ENCODE measurements around the gene ZNF544.

The ZNF544 gene

DNA sequence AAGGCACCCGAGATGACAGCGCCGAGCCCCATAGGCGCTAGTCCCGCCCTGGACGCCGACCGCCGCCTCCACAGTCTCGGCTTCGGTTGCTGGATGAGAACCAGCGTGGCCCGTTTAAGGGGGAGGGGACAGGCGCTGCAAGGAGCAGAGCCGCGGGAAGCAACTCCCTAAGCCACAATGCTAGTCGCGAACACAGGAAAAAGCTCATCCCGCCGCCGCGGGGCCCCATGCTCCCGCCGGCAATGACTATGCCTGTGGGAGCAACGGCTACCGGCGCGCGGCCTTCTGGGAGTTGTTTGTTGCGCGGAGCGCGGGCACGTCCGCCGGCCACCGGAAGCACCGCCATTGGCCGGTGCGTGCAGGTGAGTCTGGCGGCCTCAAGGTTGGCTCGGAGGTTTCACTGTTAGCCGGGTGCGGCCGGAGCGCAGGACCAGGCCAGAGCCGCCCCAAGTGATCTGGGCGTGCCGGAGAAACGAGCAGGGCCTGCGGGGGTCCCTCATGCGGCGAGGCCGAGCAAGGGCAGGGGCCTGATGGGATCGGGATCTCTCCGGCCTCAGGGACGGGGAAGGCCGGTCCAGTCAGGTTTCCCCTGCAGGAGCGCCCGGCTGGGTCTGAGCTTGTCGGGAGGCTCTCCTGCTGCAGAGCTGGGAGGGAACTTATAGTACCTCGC lies at the start of gene ZNF544:
Gene ZNF544, plus strand, starts transcription at position 330 of the 670 bp plus-strand sequence. CDS start 15,110 bp downstream, outside the sequence.
- H3K4me1 ChIP-seq (ENCODE audit: control insufficient read depth in 2 of 2, insufficient read depth in 2 of 2, low read length in 2 of 2) = peaks cover 6% of the 10 kb centered on the region in 2 donors
- peak within 1 kb of the TSS; percentile 60 to 77 for H3K27ac ChIP-seq (ENCODE audit: low read depth in 2 of 2, low read length in 2 of 2)
- H3K36me3 ChIP-seq (ENCODE audit: control insufficient read depth in 2 of 2, insufficient read depth in 2 of 2, low read length in 2 of 2) = peaks cover 30 to 39% of the 10 kb centered on the region in 2 donors
- peaks cover 19 to 20% of the 10 kb centered on the region in 2 donors for H3K9me3 ChIP-seq (ENCODE audit: control insufficient read depth in 2 of 2, low read length in 2 of 2)
- no peaks in the 10 kb centered on the region for H3K27me3 ChIP-seq (ENCODE audit: control insufficient read depth in 2 of 2, insufficient read depth in 2 of 2, low read length in 2 of 2)
- H3K9ac ChIP-seq (ENCODE audit: low read depth in 1 of 2, low read length in 2 of 2) = peak within 1 kb of the TSS; percentile 70 to 79
- peak within 1 kb of the TSS; percentile 72 to 88 for H3K4me3 ChIP-seq (ENCODE audit: low read length in 2 of 2)

DNA sequence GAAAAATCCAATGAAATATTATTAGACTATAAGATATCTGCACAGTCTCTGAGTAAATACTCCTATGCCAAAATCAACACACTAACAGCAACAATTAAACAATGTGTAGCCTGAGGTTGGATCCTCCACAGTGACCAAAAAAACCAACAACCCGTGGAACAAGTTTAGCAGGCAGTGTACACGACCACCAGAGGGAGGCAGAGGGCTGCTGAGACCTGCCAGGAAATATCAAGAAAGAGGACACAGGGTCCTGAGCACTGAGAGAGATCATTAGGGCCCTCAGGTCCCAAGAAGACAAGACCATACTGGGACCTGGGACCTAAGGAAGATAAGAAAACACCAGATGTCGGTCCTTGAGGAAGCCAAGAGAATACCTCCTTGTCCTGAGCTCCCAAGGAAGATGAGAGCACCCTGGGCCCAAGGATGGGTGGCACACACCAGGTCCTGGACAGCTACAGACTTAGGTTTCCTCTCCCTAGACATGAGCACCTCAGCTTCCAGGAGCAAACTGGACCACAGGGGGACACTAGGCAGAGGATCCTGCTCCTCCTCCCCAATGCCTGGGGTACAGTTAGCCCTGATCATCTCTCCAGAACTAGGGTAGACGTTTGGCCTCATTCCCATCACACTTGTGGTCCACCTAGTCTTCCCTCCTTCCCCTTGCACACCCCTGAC lies 46.7 kb upstream of the ZNF544 start:
- Histone ChIP-seq H3K4me1 (ENCODE audit: control insufficient read depth in 2 of 2, insufficient read depth in 2 of 2, low read length in 2 of 2) (peaks cover 0 to 10% of the 10 kb centered on the region in 2 donors), H3K27ac (ENCODE audit: low read depth in 2 of 2, low read length in 2 of 2) (peak overlapping the region; percentile 77 to 100), H3K27me3 (ENCODE audit: control insufficient read depth in 2 of 2, insufficient read depth in 2 of 2, low read length in 2 of 2) (no peaks in the 10 kb centered on the region), H3K9ac (ENCODE audit: low read depth in 1 of 2, low read length in 2 of 2) (no peak overlapping the region), H3K4me3 (ENCODE audit: low read length in 2 of 2) (peak overlapping the region; percentile 68 to 94), H3K36me3 (ENCODE audit: control insufficient read depth in 2 of 2, insufficient read depth in 2 of 2, low read length in 2 of 2) (peaks cover 16 to 18% of the 10 kb centered on the region in 2 donors), H3K9me3 (ENCODE audit: control insufficient read depth in 2 of 2, low read length in 2 of 2) (peaks cover 43 to 56% of the 10 kb centered on the region in 2 donors)

DNA sequence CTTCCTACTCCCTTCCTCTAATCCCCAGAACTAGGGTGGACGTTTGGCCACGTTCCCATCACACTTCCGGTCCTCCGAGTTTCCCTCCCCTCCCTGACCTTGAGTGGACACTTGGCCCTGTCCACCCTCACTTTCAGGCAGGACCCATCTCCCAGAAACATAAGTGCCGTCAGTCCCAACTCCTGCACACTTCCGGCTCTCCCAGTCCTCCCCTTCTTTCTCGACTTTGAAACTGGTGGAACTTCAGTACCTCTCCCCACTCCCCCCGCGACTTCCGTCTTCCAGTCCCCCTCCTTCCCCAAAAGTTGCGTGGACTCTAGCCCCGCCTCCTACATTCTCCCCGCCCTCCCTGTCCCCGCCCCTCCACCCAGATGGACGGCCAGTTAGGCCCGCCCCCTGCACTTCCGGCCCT lies 46.1 kb upstream of the ZNF544 start:
- H3K4me1 ChIP-seq (ENCODE audit: control insufficient read depth in 2 of 2, insufficient read depth in 2 of 2, low read length in 2 of 2) = peaks cover 0 to 10% of the 10 kb centered on the region in 2 donors
- peak overlapping the region; percentile 94 for H3K4me3 ChIP-seq (ENCODE audit: low read length in 2 of 2)
- H3K9ac ChIP-seq (ENCODE audit: low read depth in 1 of 2, low read length in 2 of 2) = no peak overlapping the region
- no peaks in the 10 kb centered on the region for H3K27me3 ChIP-seq (ENCODE audit: control insufficient read depth in 2 of 2, insufficient read depth in 2 of 2, low read length in 2 of 2)
- peak overlapping the region; percentile 99 to 100 for H3K27ac ChIP-seq (ENCODE audit: low read depth in 2 of 2, low read length in 2 of 2)
- H3K9me3 ChIP-seq (ENCODE audit: control insufficient read depth in 2 of 2, low read length in 2 of 2) = peaks cover 42 to 55% of the 10 kb centered on the region in 2 donors
- H3K36me3 ChIP-seq (ENCODE audit: control insufficient read depth in 2 of 2, insufficient read depth in 2 of 2, low read length in 2 of 2) = peaks cover 21 to 24% of the 10 kb centered on the region in 2 donors

DNA sequence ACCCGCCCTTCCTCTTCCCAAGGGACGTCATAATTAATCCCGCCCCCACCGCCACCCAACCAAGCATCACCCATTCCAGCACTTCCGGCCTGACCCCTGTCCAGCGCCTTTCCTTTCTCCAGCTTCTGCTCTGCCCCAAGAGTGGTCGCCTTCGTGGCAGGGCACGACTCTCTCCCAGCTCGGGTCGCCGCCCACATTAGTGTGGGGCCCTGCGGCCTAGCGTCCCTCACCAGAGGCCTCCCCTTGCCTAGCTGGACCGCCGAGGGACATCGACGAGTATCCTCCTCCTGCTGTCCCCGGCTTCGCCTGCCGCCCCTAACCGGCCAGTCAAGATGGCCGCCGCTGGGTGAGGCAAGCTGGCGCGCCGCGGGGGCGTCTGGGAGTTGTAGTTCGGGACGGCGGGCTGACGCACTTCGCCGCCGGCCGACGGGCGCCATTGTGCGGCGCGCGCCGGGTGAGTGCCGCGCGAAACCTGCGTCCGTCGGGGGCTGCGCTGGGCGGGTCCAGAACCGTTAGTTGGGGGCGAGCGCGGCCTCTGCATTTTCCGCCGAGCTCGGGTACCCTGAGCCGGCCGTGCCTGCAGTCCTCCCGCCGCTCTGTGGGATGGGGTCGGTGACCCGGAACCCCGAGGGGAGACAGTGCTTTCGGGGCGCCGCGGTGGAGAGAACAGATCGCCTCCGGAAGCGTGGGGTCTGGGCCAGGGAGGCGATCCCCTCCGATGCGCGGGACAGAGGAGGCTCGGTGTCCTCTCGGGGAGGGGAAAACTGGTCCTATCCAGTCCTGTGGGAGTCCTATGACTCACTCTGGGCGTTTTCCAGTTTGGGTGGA lies 45.5 kb upstream of the ZNF544 start, which contains the start of gene ZNF274:
Gene ZNF274, plus strand, starts transcription at position 73 of the 828 bp plus-strand sequence. CDS start 905 bp downstream, outside the sequence.
- Histone ChIP-seq H3K9ac (ENCODE audit: low read depth in 1 of 2, low read length in 2 of 2) (peak within 1 kb of the TSS; percentile 94), H3K4me1 (ENCODE audit: control insufficient read depth in 2 of 2, insufficient read depth in 2 of 2, low read length in 2 of 2) (peaks cover 0 to 10% of the 10 kb centered on the region in 2 donors), H3K36me3 (ENCODE audit: control insufficient read depth in 2 of 2, insufficient read depth in 2 of 2, low read length in 2 of 2) (peaks cover 19 to 25% of the 10 kb centered on the region in 2 donors), H3K9me3 (ENCODE audit: control insufficient read depth in 2 of 2, low read length in 2 of 2) (peaks cover 36 to 53% of the 10 kb centered on the region in 2 donors), H3K27ac (ENCODE audit: low read depth in 2 of 2, low read length in 2 of 2) (peak within 1 kb of the TSS; percentile 99 to 100), H3K27me3 (ENCODE audit: control insufficient read depth in 2 of 2, insufficient read depth in 2 of 2, low read length in 2 of 2) (no peaks in the 10 kb centered on the region), H3K4me3 (ENCODE audit: low read length in 2 of 2) (peak within 1 kb of the TSS; percentile 94)

DNA sequence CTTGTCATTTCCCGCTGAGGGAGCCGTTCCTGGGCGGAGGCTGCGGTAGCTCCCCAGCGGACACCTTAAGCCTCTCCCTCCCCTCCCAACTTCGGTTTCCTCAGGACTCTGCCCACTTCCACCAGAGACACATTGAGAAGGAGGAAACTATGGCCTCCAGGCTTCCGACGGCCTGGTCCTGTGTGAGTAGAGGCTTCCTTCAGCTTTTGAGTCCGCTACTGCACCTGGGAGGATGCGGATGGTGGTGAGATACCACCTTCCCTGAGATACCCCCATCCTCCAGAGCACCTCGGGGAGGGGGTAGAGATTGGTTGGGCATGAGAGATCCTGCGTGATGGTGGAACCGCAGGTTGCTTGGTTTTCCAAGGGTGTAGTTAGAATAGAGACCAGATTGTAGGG lies 44.9 kb upstream of the ZNF544 start:
- Histone ChIP-seq H3K4me1 (ENCODE audit: control insufficient read depth in 2 of 2, insufficient read depth in 2 of 2, low read length in 2 of 2) (peaks cover 0 to 10% of the 10 kb centered on the region in 2 donors), H3K36me3 (ENCODE audit: control insufficient read depth in 2 of 2, insufficient read depth in 2 of 2, low read length in 2 of 2) (peaks cover 19 to 25% of the 10 kb centered on the region in 2 donors), H3K9ac (ENCODE audit: low read depth in 1 of 2, low read length in 2 of 2) (peak overlapping the region; percentile 77 to 94), H3K4me3 (ENCODE audit: low read length in 2 of 2) (peak overlapping the region; percentile 94), H3K27me3 (ENCODE audit: control insufficient read depth in 2 of 2, insufficient read depth in 2 of 2, low read length in 2 of 2) (no peaks in the 10 kb centered on the region), H3K27ac (ENCODE audit: low read depth in 2 of 2, low read length in 2 of 2) (peak overlapping the region; percentile 99 to 100), H3K9me3 (ENCODE audit: control insufficient read depth in 2 of 2, low read length in 2 of 2) (peaks cover 30 to 47% of the 10 kb centered on the region in 2 donors)

DNA sequence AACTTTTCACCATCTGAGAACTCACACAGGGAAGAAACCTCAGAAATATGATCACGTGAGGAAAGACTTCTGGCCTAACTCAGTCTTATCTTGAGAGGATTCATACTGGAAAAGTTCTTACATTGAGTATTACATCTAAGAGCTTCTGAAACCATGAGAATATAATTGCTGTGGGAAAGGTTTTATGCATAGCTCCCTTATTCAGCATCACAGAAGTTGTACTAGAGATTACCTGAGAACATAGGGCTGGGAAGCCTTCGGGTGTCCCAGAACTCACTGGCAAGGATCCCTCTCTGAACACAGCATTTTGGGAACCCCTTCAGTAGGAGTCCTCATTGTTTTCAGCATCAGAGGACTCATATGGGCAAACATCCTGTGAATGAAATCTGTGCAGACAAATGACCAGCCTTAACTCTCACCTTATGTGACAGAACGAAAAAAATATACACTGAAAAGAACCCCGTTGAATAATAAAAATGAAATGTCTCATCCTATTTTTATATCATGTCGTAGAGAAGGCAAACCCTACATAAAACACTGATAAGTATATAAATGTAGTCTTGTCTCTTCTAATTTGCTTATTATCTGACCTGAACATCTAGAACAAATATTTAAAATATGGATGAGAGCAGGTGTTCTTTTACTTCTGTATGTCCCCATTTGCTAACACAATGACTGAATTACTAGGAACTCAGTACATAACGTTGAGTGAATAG lies 31.7 kb upstream of the ZNF544 start:
- Histone ChIP-seq H3K4me1 (ENCODE audit: control insufficient read depth in 2 of 2, insufficient read depth in 2 of 2, low read length in 2 of 2) (no peaks in the 10 kb centered on the region), H3K9ac (ENCODE audit: low read depth in 1 of 2, low read length in 2 of 2) (no peak overlapping the region), H3K36me3 (ENCODE audit: control insufficient read depth in 2 of 2, insufficient read depth in 2 of 2, low read length in 2 of 2) (peaks cover 59 to 72% of the 10 kb centered on the region in 2 donors), H3K9me3 (ENCODE audit: control insufficient read depth in 2 of 2, low read length in 2 of 2) (peaks cover 77 to 79% of the 10 kb centered on the region in 2 donors), H3K4me3 (ENCODE audit: low read length in 2 of 2) (peak overlapping the region in 1 of 2 donors; percentile 37), H3K27ac (ENCODE audit: low read depth in 2 of 2, low read length in 2 of 2) (no peak overlapping the region), H3K27me3 (ENCODE audit: control insufficient read depth in 2 of 2, insufficient read depth in 2 of 2, low read length in 2 of 2) (no peaks in the 10 kb centered on the region)

DNA sequence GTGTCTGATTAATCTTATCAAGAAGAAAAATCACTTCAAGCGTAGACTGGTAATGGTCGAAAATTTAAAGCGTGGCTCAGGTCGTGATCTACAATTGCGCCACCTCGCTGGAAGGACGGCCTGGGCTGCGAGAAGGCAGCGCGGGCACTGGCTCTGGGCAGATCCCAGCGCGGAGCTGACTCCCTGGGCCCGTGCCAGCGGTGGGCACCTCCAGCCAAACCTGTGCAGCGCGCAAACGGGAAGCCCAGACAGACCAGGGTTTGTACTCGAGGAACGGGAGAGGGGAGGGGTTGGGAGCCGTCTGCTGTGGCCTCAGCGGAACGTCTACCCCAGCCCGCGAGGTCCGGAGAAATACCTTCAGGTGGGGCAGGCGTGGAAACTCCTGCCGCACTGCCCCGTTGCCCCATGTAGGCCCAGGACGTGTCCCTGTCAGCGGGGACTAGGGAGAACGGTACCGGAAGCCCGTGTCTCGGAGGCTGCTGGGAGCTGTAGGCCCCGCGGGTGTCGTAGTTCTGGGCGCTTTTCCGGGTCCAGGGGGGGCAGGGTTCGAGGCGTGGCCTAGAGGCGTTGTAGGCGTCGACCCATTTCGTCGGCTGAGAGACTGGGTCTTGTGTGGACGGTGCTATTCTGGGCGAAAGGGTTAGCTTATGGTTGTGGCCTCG lies 24.8 kb upstream of the ZNF544 start:
- H3K9me3 ChIP-seq (ENCODE audit: control insufficient read depth in 2 of 2, low read length in 2 of 2) = peaks cover 84 to 85% of the 10 kb centered on the region in 2 donors
- peak overlapping the region in 1 of 2 donors; percentile 7 for H3K4me3 ChIP-seq (ENCODE audit: low read length in 2 of 2)
- no peaks in the 10 kb centered on the region for H3K27me3 ChIP-seq (ENCODE audit: control insufficient read depth in 2 of 2, insufficient read depth in 2 of 2, low read length in 2 of 2)
- no peak overlapping the region for H3K27ac ChIP-seq (ENCODE audit: low read depth in 2 of 2, low read length in 2 of 2)
- H3K4me1 ChIP-seq (ENCODE audit: control insufficient read depth in 2 of 2, insufficient read depth in 2 of 2, low read length in 2 of 2) = no peaks in the 10 kb centered on the region
- no peak overlapping the region for H3K9ac ChIP-seq (ENCODE audit: low read depth in 1 of 2, low read length in 2 of 2)
- peaks cover 62 to 65% of the 10 kb centered on the region in 2 donors for H3K36me3 ChIP-seq (ENCODE audit: control insufficient read depth in 2 of 2, insufficient read depth in 2 of 2, low read length in 2 of 2)

DNA sequence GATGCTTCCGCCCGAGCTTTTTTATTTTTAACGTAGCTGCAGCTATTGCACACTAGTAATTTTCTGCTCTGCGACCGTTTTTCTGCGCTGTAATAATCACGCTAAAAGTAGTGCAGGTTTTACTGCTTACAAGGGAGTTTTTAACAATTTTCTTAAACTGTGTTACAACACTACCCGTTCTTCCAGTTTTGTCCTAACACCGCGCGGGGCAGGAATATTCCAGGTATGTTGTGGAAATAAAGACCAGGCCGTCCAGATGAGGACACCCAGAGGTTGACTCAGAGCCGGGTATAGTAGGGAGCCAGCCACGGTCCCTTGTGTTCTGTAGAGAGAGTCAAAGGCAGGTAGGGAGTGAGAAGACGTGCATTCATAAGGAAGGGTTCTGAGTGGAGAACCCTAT lies 24.1 kb upstream of the ZNF544 start:
- Histone ChIP-seq H3K27ac (ENCODE audit: low read depth in 2 of 2, low read length in 2 of 2) (no peak overlapping the region), H3K4me3 (ENCODE audit: low read length in 2 of 2) (peak overlapping the region in 1 of 2 donors; percentile 31), H3K9ac (ENCODE audit: low read depth in 1 of 2, low read length in 2 of 2) (no peak overlapping the region), H3K4me1 (ENCODE audit: control insufficient read depth in 2 of 2, insufficient read depth in 2 of 2, low read length in 2 of 2) (no peaks in the 10 kb centered on the region), H3K36me3 (ENCODE audit: control insufficient read depth in 2 of 2, insufficient read depth in 2 of 2, low read length in 2 of 2) (peaks cover 65 to 71% of the 10 kb centered on the region in 2 donors), H3K27me3 (ENCODE audit: control insufficient read depth in 2 of 2, insufficient read depth in 2 of 2, low read length in 2 of 2) (no peaks in the 10 kb centered on the region), H3K9me3 (ENCODE audit: control insufficient read depth in 2 of 2, low read length in 2 of 2) (peaks cover 84 to 88% of the 10 kb centered on the region in 2 donors)

DNA sequence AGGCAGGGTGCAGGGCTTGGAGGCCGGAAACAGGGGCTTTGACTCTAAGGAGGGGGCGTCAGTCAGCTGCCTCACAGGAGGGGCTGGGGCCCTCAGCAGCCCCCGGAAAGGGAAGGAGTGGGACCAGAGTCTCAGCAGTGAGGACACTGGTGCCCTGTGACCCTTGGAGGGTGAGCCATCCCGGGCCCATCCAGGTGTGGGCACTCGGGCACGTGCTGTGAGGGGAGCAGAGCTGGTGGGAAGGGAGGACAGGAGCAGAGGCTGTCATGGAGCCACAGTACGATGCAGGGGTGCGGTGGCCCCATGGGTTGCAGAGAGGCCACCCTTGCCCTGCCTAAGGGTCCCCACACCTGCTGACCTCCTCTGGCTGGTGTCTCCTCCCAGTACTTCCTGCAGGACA lies 19.1 kb upstream of the ZNF544 start:
- H3K36me3 ChIP-seq (ENCODE audit: control insufficient read depth in 2 of 2, insufficient read depth in 2 of 2, low read length in 2 of 2) = peaks cover 76 to 89% of the 10 kb centered on the region in 2 donors
- no peaks in the 10 kb centered on the region for H3K4me1 ChIP-seq (ENCODE audit: control insufficient read depth in 2 of 2, insufficient read depth in 2 of 2, low read length in 2 of 2)
- H3K9ac ChIP-seq (ENCODE audit: low read depth in 1 of 2, low read length in 2 of 2) = no peak overlapping the region
- no peaks in the 10 kb centered on the region for H3K27me3 ChIP-seq (ENCODE audit: control insufficient read depth in 2 of 2, insufficient read depth in 2 of 2, low read length in 2 of 2)
- H3K27ac ChIP-seq (ENCODE audit: low read depth in 2 of 2, low read length in 2 of 2) = no peak overlapping the region
- peaks cover 90 to 94% of the 10 kb centered on the region in 2 donors for H3K9me3 ChIP-seq (ENCODE audit: control insufficient read depth in 2 of 2, low read length in 2 of 2)
- H3K4me3 ChIP-seq (ENCODE audit: low read length in 2 of 2) = peak overlapping the region; percentile 2 to 49

Measured in mucosa of rectum (tissue), 2 donors.